Measurements from ENCODE around the gene ADM.
"Not testable (repeated sequence)": the region's sequence is repeated elsewhere in the genome, so short reads cannot be mapped to it uniquely, and the experiment has no call there.

ADM gene

GRCh38 chr11:10304495-10305261, at the start of gene ADM:
TSS of gene ADM (plus strand) at chr11:10305073. CDS start at chr11:10305701, 628 bp downstream.
- no peak for DNase-seq (ENCODE audit: low read depth)

DNA sequence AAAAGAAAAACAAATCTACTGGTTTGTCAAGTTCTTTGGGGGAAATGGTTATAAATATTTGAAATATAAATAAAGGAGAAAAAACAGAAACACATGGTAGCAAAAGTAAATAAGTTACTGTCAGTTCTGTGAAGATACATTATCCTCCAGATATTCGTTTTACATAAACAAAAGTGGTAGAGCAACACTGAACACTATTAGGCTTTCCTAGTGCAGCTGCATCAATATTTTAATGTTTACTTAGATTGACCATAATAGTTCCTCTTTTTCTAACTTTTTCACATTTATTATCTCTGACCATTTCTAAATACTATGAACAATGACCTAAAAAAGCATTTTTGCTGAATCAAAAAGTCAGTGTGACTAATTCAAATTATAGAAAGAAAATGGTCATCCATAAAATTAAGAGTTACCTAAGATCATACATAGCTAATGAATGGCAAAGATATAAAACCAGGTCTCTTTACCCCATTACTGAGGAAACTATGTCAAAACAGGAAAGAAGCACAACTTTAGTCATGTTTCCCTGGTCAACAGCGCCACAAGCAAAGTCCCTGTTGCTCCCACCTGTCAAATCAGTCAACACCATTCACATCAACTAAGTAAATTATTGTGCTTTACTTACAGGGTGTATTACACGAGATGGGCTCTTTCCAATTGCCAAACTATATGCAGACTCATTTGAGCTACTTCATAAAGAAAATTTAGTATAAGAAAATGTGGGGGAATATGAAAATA, 49.3 kb upstream of the ADM start:
- no peak for DNase-seq (ENCODE audit: low read depth)

- no peak for DNase-seq (ENCODE audit: low read depth)
These were observed 47.4 kb upstream of the ADM start for GRCh38 chr11:10257478-10257877.

DNA sequence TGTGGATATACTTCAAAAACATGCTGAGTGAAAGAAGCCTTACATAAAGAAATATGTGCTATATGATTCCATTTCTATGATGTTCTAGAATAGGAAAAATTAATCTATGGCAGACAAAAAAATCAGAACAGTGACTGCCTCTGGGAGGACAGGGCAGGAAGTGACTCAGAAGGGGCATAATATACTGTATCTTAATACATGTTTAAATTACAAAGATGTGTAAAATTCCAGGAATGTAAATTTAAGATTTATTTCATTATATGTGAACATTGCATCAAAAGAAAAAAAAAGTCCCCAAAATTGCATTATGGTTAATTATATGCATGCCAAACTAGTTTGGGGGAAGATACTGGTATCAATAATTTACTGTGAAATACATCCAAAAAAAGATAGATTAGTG, 43.1 kb upstream of the ADM start:
- DNase-seq (ENCODE audit: low read depth): no peak

GRCh38 chr11:10263929-10264328, 40.9 kb upstream of the ADM start:
- DNase-seq (ENCODE audit: low read depth): no peak

DNA sequence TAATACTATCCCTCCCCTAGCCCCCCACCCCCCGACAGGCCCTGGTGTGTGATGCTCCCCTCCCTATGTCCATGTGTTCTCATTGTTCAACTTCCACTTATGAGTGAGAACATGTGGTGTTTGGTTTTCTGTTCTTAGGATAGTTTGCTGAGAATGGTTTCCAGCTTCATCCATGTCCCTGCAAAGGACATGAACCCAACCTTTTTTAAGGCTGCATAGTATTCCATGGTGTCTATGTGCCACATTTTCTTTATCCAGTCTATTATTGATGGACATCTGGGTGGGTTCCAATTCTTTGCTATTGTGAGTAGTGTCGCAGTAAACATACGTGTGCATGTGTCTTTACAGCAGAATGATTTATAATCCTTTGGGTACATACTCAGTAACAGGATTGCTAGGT, 40.2 kb upstream of the ADM start:
- DNase-seq (ENCODE audit: low read depth): not testable (repeated sequence)

GRCh38 chr11:10265936-10266335, 38.9 kb upstream of the ADM start:
- no peak for DNase-seq (ENCODE audit: low read depth)

- DNase-seq (ENCODE audit: low read depth): no peak
These were observed 37.1 kb upstream of the ADM start for GRCh38 chr11:10267821-10268220.

DNA sequence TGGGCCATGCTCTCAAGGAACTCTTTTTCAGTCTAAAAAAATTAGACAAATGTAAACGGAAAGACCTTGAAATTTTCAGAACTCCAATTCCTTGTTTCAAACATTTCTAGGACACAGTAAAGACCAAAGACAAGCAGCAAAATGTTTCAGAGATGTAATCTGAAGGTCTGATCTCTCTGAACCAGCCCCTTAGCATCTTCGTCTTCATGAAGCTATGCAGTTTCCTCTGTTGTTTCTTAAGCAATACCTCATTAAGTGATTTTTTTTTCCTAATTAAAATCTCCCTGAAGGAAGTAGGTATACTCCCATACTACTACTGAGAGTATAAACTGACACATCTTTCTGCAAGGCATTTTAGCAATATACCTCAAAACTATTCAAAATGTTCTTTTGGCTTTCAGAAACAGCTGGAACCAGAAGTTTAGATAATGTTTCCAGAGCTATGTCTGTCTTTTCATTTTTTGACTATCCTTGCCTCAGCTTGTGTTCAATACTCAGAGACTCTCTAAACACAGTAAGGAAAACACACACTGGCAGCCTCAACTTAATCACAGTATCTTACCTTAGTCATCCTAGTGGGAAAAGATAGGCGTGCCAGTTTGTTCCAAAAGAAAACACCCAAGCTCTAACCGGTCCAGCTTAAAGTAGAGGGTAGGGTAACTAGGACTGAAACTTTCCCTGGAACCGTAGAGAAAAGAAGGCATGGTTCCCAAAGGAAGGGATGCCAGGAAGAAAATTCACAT, 36.0 kb upstream of the ADM start:
- DNase-seq (ENCODE audit: low read depth): no peak

GRCh38 chr11:10272132-10272531, 32.7 kb upstream of the ADM start:
- DNase-seq (ENCODE audit: low read depth): no peak

DNA sequence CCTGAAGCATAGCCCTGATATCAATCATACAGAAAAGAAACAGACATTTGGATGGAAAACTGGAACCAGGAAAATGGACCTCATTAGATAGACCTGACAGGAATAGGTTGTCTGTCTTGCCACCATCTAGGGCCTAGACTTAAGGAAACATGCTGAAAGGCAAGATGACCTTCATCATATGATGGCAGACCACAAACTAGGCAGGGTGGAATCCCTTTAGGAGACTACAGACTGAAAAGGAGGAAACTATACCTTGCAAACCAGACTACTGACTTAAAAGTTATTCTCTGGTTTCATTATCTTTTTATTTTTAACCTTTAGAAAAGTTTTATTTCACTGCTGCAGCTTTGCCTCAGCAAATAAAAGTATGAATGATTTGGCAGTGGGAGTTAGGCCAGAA, 31.1 kb upstream of the ADM start:
- no peak for DNase-seq (ENCODE audit: low read depth)

GRCh38 chr11:10274726-10275125, 30.1 kb upstream of the ADM start:
- no peak for DNase-seq (ENCODE audit: low read depth)

DNA sequence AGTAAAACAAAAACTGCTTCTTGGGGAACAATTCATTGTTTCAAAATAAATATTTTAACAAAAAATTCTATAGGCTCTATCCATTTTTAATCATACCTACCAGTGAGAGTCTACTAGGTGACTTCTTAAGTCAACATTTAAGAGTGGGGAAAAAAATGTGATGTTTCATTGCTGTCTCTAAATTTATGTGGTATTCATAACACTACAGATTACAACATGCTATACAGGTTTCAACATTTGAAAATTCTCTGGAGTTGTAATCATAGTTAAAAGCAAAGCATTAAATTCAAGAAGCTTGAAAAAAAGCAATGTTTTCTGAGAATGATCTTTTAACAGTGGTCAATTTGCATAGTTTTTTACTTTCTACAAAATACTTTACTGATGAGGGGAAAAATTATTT, 29.2 kb upstream of the ADM start:
- DNase-seq (ENCODE audit: low read depth): no peak

DNA sequence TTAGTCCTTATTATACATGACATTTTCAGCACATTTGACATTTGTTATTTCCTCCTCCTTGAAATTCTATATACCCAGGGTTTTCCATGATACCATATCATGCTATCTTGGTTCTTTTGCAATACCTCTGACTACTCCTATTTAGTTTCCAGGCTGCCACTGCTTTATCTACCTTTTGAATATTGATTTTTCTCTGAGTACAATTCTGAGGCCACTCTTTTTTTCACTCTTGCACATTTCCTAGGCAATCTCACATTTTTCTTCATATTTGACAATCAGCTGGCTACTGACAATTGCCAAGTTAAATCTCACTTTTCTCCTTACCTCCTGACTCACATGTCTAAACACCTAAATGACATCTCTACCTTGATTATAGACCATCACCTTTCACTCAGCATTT, 22.8 kb upstream of the ADM start:
- no peak for DNase-seq (ENCODE audit: low read depth)

DNA sequence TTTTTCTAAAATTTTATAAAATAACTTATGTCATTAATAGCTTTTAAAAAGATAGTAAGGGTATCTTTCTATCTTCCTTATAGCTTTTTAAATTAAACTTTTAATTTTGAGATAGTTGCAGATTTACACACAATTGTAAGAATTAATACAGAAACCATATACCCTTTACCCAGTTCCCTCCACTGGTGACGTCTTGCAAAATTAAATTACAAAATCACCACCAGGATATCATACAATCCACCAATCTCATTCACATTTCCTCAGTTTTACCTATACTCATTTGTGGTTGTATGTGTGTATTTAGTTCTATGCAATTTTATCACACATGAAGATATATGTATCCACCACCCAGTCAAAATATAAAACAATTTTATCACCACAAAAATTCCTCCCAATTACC, 20.9 kb upstream of the ADM start:
- no peak for DNase-seq (ENCODE audit: low read depth)

GRCh38 chr11:10285148-10285802, 19.6 kb upstream of the ADM start:
- no peak for DNase-seq (ENCODE audit: low read depth)

DNA sequence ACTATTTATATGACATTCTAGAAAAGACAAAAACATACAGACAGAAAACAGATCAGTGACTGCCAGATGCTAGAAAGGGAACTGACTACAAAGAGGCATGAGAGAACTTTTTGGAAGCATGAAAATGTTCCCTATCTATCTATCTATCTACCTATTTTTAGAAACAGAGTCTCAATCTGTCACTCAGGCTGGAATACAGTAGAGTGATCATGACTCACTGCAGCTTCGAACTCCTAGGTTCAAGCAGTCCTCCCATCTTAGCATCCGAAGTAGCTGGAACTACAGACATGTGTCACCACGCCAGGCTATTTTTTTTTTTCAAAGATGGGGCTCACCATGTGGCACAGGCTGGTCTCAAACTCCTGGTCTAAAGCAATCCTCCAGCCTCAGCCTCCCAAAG, 17.7 kb upstream of the ADM start:
- no peak for DNase-seq (ENCODE audit: low read depth)

DNA sequence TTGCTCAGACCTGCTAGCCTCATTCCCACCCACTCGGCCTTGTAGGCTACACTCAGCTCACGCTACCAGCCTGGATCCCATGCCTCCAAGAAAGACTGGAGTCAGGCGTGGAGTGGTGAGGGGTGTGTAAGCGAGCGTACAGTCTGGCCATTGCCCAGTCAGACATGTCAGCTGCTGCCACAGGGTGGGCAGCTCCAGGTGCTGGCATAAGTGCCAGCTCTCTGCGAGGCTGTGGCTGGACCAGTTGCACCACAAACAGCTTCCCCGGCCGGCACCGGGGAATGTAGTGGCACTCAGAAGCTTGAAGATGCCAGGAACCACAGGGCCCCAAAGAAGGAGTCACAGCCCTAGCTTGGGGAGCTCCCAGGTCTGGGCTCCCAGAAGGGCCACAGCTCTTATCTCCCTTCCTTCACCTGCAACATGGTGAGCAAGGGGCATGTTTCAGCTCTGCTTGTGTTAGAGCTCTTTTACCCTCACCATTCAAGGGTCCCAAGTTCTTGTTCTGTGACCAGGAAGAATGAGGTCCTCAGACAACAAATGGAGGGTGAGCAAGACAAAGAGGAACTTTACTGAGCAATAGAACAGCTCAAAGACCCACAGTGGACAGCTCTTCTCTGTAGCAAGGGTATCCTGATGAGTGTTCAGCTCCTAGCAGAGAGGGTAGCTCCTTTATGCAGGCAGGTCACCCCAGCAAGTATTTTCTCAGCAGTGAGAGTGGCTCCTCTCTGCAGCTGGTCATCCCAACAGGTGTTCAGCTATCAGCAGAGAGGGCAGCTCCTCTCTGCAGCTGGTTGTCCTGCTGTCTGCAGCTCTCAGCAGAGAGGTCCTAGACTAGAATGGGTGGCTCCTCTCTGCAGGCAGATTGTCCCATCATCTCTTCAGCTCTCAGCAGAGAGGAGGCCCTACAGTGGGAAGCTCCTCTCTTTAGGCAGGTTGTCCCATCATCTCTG, 16.8 kb upstream of the ADM start:
- DNase-seq (ENCODE audit: low read depth): no peak

DNA sequence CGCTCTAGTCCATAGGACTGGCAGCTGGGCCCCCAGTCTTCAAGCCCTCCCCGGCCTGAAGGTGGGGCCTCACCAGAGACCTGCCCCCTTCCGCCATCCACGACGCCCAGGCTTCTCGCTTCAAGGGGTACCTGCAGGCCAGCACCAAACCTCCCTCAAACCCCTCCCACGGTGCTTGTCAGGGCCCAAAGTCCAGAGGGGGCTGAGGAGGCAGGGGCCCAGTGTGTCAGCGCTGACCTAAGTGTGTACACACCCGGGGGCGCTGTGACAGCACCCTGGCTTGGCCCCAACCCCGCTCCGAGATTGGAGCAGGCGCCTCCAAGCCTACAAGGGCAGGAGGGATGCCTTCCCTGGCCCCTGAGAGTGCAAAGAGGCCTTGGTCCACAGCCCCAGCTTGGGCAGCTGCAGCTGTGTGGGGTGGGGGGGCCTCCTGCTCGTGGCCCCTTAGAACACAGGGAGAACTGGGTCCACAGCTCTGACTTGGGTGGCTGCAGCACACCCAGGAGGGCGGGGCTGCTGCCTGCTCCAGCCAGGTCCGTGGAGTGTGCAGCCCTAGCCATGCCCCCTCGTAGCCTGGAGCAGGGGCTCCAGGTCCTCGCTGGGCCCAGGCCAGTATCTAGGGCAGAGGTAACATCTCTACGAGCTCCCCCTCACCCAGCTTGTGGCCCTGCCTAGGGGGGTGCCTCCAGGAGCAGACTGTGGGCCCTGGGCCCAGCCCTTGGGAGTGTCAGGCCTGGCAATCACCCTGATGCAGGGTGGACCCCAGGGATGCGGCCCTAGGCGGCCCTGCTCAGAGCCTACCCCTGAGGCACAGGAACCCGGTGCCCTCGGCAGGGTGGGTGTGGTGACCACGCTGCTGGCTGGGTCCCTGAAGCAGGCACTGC, 15.8 kb upstream of the ADM start:
- DNase-seq (ENCODE audit: low read depth): no peak

DNA sequence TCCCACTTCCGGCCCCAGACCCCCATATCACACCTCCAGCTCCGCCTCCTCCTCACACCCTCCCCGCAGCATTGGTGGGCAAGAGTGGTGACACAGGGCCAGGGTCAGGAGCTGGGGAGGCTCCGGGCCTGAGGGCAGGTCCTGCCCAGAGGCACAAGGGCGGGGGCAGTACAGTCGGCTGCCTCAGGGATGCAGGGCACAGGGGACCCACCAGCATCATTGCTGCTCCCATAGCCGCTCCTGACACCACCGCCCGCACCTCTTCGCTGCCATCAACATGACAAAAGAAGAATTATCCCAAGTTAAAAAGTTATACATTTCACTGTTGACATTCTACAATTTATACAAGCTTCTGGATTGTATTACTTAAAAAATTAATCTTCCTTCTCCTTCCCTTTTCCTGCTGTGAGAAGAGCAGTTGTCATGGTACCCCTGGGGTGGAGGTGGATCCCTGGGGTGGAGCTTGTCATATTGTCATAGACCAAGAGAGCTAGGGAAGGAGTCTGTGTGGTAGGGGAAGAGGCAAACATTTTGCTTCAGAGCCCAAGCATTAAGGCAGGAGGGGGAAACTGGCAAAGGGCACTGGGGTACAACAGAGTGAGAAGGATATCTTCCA, 15.0 kb upstream of the ADM start:
- no peak for DNase-seq (ENCODE audit: low read depth)

Measured in stimulated activated CD8-positive, alpha-beta memory T cell treated with anti-CD3 and anti-CD28 coated beads, Interleukin-15, amount 100 ng/mL, for 1 hour (primary cell).